Astrocyte of the cerebellum (primary cell): Measurements from ENCODE around the gene ARHGEF10L.

Experiments
- DNase-seq: peaks from one replicate; pipeline ENCODE4 v3.0.0-alpha.2; 2011; ENCODE audit warnings: low read depth
- H3K4me3 ChIP-seq: 2 replicates; pipeline ENCODE4 v1.5.1; 2011; ENCODE audit warnings: mild to moderate bottlenecking, low read depth, low read length, moderate library complexity
- in situ Hi-C: cut with HindIII; loops from 2 replicates; pipeline ENCODE4 v1.10.0; 2017; ENCODE audit warnings: low sequenced_read_pairs
- TF ChIP-seq, protein P1 (sequence below): IDR thresholded peaks from 2 replicates; pipeline ENCODE4 v1.5.1; 2012; ENCODE audit warnings: low read length, low read depth, moderate library complexity, mild to moderate bottlenecking; ENCODE audit errors: missing control alignments

ARHGEF10L gene

DNA sequence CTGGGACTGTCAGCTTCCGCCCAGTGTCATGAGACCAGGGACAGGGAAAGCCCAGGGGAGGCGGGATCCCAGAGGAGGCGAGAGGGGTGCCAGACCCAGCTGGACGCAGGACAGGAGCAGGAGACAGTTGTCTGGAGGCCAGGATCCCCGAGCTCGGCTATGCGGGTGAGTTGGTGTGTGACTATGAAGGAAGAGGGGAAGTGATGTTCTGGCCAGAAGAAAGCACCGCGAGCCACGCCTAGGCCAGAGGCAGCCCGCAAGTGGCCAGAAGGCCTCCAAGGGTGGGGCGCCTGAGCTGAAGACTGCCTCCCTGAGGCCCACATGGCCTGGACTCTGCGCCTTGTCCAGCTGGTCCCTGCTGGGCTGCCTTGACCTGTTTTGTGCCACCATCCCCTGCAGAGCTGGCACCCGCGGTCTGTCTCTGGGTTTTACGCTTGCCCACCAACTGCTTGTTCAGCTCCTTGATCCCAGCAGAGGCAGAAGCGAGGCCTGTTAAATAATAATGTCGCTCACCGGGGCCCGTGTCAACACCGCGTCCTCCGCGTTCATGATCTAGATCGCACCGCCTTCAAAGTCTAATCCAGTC is 130.5 kb downstream of the ARHGEF10L start:
- in situ Hi-C loops = no loop called here
- no peak for DNase-seq
- TF ChIP-seq, protein P1, sequence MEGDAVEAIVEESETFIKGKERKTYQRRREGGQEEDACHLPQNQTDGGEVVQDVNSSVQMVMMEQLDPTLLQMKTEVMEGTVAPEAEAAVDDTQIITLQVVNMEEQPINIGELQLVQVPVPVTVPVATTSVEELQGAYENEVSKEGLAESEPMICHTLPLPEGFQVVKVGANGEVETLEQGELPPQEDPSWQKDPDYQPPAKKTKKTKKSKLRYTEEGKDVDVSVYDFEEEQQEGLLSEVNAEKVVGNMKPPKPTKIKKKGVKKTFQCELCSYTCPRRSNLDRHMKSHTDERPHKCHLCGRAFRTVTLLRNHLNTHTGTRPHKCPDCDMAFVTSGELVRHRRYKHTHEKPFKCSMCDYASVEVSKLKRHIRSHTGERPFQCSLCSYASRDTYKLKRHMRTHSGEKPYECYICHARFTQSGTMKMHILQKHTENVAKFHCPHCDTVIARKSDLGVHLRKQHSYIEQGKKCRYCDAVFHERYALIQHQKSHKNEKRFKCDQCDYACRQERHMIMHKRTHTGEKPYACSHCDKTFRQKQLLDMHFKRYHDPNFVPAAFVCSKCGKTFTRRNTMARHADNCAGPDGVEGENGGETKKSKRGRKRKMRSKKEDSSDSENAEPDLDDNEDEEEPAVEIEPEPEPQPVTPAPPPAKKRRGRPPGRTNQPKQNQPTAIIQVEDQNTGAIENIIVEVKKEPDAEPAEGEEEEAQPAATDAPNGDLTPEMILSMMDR = no peak

DNA sequence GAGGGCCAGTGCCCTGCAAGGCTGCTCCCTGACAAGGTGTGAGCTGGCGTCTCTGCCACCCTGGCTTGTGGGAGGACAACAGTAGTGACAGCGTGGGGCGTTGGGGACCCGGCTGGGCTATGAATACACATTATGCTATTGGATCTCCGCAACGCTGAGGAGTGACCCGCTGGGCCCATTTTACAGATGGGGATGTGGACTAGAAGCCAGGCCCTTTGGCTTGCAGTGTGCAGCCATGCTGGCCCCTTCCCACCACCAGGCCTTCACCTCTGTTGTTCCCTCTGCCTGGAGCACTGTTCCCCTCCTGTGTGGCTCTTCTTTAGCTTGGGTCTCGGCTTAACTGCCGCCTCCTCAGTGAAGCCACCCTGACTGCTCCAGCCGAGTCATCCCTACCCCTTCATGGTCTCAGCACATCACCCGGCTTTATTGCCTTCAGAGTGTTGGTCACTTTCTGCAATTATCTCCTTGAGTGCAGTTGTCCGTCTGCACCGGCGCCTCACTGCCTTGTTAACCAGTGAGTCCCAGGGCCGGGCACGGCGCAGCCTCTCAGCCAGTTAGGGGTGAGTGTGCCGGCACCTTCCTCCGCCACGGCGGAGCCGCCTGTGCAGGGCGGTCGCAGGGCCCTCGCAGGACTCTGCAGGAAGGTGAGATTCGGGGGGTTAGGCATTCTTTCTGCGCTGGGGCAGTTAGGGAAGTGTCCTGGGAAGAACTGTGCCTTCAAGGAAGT is 131.3 kb downstream of the ARHGEF10L start:
- no peak for DNase-seq
- TF ChIP-seq, protein P1 = no peak
- in situ Hi-C loops = no loop called here
- no peak overlapping the region for H3K4me3 ChIP-seq

More for the DNA sequence above, 130.5 kb downstream of the ARHGEF10L start:
- H3K4me3 ChIP-seq = no peak overlapping the region

DNA sequence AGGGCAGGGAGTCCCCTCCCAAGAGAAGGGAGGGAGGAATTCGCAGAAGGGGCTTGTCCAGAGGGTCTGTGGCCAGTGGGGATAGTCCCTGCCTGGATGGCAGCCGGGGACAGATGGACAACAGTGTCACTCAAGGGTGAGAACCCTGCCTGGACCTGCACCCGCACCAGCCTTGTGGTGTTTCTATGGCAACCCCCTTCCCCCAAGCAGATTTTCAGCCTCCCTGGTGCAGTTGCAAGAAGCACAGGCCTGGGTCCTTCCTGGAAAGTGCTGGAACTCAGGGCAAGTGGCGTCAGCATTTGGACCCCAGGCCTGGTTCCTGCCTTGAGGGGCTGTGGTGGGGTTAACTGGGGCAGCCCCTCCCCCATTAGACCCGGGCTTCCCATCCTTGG is 131.8 kb downstream of the ARHGEF10L start:
- TF ChIP-seq, protein P1 = no peak
- in situ Hi-C loops = no loop called here
- no peak overlapping the region for H3K4me3 ChIP-seq
- no peak for DNase-seq

DNA sequence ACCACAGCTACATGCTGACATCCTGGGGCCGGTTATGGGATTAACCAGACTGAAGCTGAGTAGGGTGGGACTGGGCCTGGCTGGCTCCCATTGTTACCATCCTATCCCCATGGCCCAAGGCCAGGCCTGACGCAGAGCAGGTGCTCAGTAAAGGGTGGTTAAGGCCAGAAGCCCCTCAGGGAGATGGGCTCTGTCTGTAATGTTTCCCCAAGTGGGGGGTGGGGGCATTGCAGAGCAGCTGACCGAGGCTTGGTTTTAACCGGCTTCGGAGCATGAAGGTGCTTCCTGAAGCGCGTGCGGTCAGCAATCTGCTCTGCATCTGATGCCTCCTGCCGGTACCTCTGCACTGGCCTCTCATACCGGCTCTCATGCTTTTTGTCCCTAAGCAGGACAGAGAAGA is 132.2 kb downstream of the ARHGEF10L start:
- TF ChIP-seq, protein P1 = no peak
- in situ Hi-C loops = no loop called here
- no peak for DNase-seq
- no peak overlapping the region for H3K4me3 ChIP-seq

DNA sequence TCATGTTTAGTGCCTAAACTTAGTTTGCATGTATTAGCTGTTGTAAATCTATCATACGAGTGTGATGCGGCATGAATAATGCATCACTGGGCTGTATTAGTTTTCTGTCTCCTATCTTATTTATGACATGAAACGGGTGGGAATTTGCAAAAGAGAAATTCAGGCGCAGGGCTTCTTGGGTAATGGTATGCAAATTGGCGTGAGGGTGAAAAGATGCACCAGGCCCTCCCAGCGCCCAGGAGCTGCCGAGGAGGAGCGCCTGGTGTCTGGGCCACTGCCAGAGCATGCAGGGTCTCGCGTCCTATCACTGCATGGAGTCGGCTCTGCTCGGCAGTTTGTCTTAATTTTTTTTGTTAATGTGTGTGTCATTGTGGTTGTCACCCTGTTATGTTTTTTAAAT is 132.7 kb downstream of the ARHGEF10L start:
- DNase-seq = no peak
- TF ChIP-seq, protein P1 = no peak
- in situ Hi-C loops = no loop called here

DNA sequence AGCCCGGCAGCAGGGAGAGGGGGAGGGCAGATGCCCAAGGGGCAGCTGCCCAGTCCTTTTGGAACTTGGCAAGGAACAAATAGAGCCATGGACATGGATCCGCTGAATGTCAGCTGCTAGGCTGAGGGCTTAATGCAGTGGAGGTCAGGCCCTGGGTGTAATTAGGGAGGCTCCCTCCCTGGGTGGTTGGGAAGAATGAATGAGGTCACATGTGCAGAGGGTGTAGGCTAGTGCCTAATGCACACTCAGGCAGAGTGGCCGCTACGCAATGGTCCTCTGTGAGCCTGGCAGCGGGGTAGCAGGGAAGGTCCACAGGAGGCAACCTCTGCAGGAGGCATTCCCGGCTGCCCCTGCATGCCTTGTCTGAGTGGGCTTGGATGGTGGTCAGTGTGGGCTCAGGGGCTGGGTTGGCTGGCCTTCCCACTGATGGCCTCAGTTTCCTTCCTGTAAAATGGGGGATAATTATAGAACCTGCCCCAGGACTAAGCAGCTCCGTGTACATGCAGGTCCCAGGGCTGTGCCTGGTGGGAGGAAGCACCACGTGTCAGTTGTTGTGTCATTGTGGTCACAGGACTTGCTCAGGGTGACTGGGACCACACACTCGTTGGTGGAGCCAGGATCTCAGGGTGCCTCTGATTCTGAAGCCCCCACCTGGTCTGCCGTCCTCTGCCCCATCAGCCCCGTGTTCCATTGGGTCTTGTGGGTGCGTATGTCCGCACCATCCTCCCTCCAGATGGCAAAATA is 134.0 kb downstream of the ARHGEF10L start:
- DNase-seq = no peak
- TF ChIP-seq, protein P1 = no peak
- in situ Hi-C loops = no loop called here
- no peak overlapping the region for H3K4me3 ChIP-seq

More for the DNA sequence above, 132.7 kb downstream of the ARHGEF10L start:
- H3K4me3 ChIP-seq = no peak overlapping the region
